Parathyroid adenoma (tissue), 2 donors: ENCODE data around the gene NBEA.

Source experiments
- H2AFZ ChIP-seq: fragments of 300-600 bp; sonication (generic); one replicate; pipeline ENCODE4 v1.7.0; 2017; ENCODE audit warnings: antibody characterized with exemption, mild to moderate bottlenecking
- H3K27ac ChIP-seq: fragments of 300-600 bp; sonication (generic); one replicate; pipeline ENCODE4 v1.7.0; 2017
- H3K27me3 ChIP-seq: fragments of 300-600 bp; sonication (generic); one replicate; pipeline ENCODE4 v1.7.0; 2017; ENCODE audit warnings: low read length; ENCODE audit not compliant: control insufficient read depth, insufficient read depth
- H3K36me3 ChIP-seq: fragments of 300-600 bp; sonication (generic); one replicate; pipeline ENCODE4 v1.7.0; 2017; ENCODE audit warnings: low read length; ENCODE audit not compliant: control insufficient read depth, insufficient read depth
- H3K4me1 ChIP-seq: fragments of 300-600 bp; sonication (generic); one replicate; pipeline ENCODE4 v1.7.0; 2017; ENCODE audit warnings: control low read depth
- H3K4me2 ChIP-seq: fragments of 300-600 bp; sonication (generic); one replicate; pipeline ENCODE4 v1.7.0; 2017; ENCODE audit warnings: low read length
- H3K4me3 ChIP-seq: fragments of 300-600 bp; sonication (generic); one replicate; pipeline ENCODE4 v1.7.0; 2017; ENCODE audit warnings: low read depth, low read length
- H3K79me2 ChIP-seq: fragments of 300-600 bp; sonication (generic); one replicate; pipeline ENCODE4 v1.7.0; 2017; ENCODE audit warnings: control low read depth
- H3K9ac ChIP-seq: fragments of 300-600 bp; sonication (generic); one replicate; pipeline ENCODE4 v1.7.0; 2017; ENCODE audit warnings: mild to moderate bottlenecking
- H3K9me3 ChIP-seq: fragments of 300-600 bp; sonication (generic); one replicate; pipeline ENCODE4 v1.7.0; 2017; ENCODE audit warnings: low read length; ENCODE audit not compliant: control insufficient read depth
- TF ChIP-seq, protein P1 (sequence below): fragments of 300-600 bp; sonication (generic); IDR thresholded peaks from one replicate; pipeline ENCODE4 v1.7.0; 2017; ENCODE audit warnings: antibody characterized with exemption, mild to moderate bottlenecking
- donor health status: primary hyperparathyroidism.

The NBEA gene

DNA sequence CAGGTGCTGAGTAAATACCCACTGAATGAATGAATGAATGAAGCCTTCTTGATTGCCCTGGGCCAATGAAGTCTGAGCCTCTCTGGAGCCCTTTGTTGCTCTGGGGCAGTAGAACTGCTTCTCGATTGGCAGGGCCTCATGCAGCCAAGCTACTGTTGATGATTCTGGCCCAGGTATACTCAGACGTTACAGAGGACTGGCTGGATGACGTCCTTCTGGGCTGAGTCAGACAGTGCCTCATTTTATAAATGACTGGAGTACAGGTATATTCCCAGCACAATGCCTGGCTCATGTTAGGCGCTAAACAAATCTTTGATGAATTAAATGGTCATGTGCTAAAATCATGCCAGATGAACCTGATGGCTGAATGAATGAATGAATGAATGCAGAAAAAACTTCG lies 778.2 kb downstream of the NBEA start:
- Histone ChIP-seq H3K27me3 (no peaks in the 10 kb centered on the region), H3K27ac (no peak overlapping the region), H3K4me3 (no peak overlapping the region), H2AFZ (no peak overlapping the region), H3K36me3 (no peaks in the 10 kb centered on the region), H3K4me1 (no peaks in the 10 kb centered on the region), H3K9ac (no peak overlapping the region), H3K79me2 (no peaks in the 10 kb centered on the region), H3K9me3 (no peaks in the 10 kb centered on the region), H3K4me2 (no peak overlapping the region)
- TF ChIP-seq, protein P1, sequence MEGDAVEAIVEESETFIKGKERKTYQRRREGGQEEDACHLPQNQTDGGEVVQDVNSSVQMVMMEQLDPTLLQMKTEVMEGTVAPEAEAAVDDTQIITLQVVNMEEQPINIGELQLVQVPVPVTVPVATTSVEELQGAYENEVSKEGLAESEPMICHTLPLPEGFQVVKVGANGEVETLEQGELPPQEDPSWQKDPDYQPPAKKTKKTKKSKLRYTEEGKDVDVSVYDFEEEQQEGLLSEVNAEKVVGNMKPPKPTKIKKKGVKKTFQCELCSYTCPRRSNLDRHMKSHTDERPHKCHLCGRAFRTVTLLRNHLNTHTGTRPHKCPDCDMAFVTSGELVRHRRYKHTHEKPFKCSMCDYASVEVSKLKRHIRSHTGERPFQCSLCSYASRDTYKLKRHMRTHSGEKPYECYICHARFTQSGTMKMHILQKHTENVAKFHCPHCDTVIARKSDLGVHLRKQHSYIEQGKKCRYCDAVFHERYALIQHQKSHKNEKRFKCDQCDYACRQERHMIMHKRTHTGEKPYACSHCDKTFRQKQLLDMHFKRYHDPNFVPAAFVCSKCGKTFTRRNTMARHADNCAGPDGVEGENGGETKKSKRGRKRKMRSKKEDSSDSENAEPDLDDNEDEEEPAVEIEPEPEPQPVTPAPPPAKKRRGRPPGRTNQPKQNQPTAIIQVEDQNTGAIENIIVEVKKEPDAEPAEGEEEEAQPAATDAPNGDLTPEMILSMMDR = no peak

DNA sequence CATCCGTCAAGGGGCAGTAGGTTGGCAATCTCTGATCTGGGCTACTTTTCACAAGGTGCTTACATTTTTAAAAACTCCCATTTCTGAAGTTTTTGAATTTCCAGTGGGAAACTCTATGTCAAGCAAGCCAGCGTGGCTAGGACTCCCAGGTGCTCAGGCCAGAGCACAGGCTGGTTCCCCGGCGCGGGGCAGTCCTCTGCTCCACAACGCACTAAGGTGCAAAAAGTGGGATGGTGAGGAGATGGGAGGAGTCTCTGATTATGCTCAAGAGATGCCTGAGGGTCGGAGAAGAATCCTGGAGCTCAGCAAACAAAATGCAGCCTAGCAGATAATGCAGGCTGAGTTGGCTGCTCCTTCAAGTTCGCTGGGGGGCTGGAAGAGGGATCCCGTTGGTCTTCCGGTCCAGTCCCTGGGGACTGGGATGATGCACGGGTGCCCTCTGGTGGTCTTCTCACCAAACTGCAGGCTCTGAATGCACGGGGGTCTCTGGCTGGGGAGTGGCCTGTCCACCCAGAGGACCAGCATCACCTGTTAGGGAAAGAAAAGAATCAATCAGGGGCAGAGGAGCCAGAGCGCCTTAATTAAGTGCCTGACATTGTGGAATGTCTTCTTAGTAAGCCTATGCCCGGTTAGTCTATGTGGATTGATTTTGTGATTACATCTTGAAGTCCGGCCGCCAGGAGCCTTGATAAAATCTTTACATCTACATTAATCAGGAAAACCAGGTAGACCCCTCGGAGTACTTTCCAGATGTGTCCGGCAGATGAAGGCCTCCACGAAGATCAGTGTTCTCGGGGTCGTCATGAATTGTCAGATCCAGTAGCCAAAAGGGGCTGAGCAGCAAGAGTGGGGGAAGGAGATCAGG lies 778.9 kb downstream of the NBEA start:
- H3K36me3 ChIP-seq = no peaks in the 10 kb centered on the region
- no peaks in the 10 kb centered on the region for H3K27me3 ChIP-seq
- TF ChIP-seq, protein P1 = peak; percentile 71
- no peaks in the 10 kb centered on the region for H3K4me1 ChIP-seq
- peak overlapping the region; percentile 2 for H3K4me2 ChIP-seq
- H3K4me3 ChIP-seq = no peak overlapping the region
- H3K79me2 ChIP-seq = no peaks in the 10 kb centered on the region
- H3K27ac ChIP-seq = no peak overlapping the region
- H3K9ac ChIP-seq = no peak overlapping the region
- peak overlapping the region; percentile 38 for H2AFZ ChIP-seq
- no peaks in the 10 kb centered on the region for H3K9me3 ChIP-seq
